SU-DHL-6 (cell line): Measurements from ENCODE around the gene SLC22A15.

ENCODE experiments used
- H2AFZ ChIP-seq: fragments of 200-600 bp; sonication (generic); 2 replicates; pipeline ENCODE4 v1.6.1; 2014; ENCODE audit warnings: low read depth, mild to moderate bottlenecking, moderate library complexity, mixed read lengths, antibody characterized with exemption, low read length; ENCODE audit not compliant: severe bottlenecking
- H3F3A ChIP-seq: fragments of 200-600 bp; shearing (Covaris generic); 2 replicates; pipeline ENCODE4 v1.6.0; 2016; ENCODE audit warnings: antibody characterized with exemption, mild to moderate bottlenecking; ENCODE audit not compliant: insufficient read depth
- H3K27ac ChIP-seq: fragments of 200-600 bp; sonication (generic); 2 replicates; pipeline ENCODE4 v1.5.1; 2016; ENCODE audit warnings: low read depth, mild to moderate bottlenecking, low read length, moderate library complexity, mixed read lengths
- H3K27me3 ChIP-seq: fragments of 200-600 bp; sonication (generic), shearing (Covaris generic); 2 replicates; pipeline ENCODE4 v1.6.0; 2014; ENCODE audit warnings: mild to moderate bottlenecking, low read length
- H3K36me3 ChIP-seq: fragments of 200-600 bp; sonication (generic); 2 replicates; pipeline ENCODE4 v1.6.1; 2014; ENCODE audit warnings: mild to moderate bottlenecking, low read length, mixed read lengths
- H3K4me2 ChIP-seq: fragments of 300-600, 200-600 bp; shearing (Covaris generic), sonication (generic); 2 replicates; pipeline ENCODE4 v1.6.0; 2014; ENCODE audit warnings: low read length, low read depth, mild to moderate bottlenecking; ENCODE audit not compliant: poor library complexity, severe bottlenecking
- H3K4me3 ChIP-seq: fragments of 200-600 bp; sonication (generic); 2 replicates; pipeline ENCODE4 v1.5.1; 2014; ENCODE audit warnings: antibody characterized with exemption, low read length, mild to moderate bottlenecking, mixed read lengths; ENCODE audit not compliant: insufficient read depth, poor library complexity, severe bottlenecking
- H3K79me2 ChIP-seq: fragments of 200-600 bp; sonication (generic); 2 replicates; pipeline ENCODE4 v1.6.1; 2014; ENCODE audit warnings: mild to moderate bottlenecking, low read length, moderate library complexity; ENCODE audit not compliant: insufficient read depth
- H3K9ac ChIP-seq: fragments of 200-600 bp; sonication (generic); 2 replicates; pipeline ENCODE4 v1.7.0; 2014; ENCODE audit warnings: mild to moderate bottlenecking, low read length
- H3K9me2 ChIP-seq: fragments of 200-600 bp; sonication (generic); replicated peaks from 2 replicates; pipeline ENCODE4 v1.6.1; 2014; ENCODE audit warnings: low read length; ENCODE audit not compliant: insufficient read depth
- H3K9me3 ChIP-seq: fragments of 200-600 bp; sonication (generic); 2 replicates; pipeline ENCODE4 v1.6.1; 2014; ENCODE audit warnings: low read length, mixed read lengths; ENCODE audit not compliant: insufficient read depth
- H4K20me1 ChIP-seq: fragments of 200-600 bp; sonication (generic); 2 replicates; pipeline ENCODE4 v1.6.1; 2014; ENCODE audit warnings: low read depth, mild to moderate bottlenecking, antibody characterized with exemption, low read length, moderate library complexity, mixed read lengths
- CTCF ChIP-seq: fragments of 200-600 bp; sonication (generic); IDR thresholded peaks from one replicate; pipeline ENCODE4 v1.5.1; 2017; ENCODE audit warnings: antibody characterized with exemption, mild to moderate bottlenecking, low read length, moderate library complexity; ENCODE audit not compliant: insufficient read depth, poor library complexity, severe bottlenecking
- EZH2phosphoT487 ChIP-seq: fragments of 200-600 bp; sonication (generic), shearing (Covaris generic); conservative IDR thresholded peaks from 2 replicates; pipeline ENCODE4 v1.6.1; 2018; ENCODE audit warnings: mild to moderate bottlenecking, antibody characterized with exemption, low read length, moderate library complexity, mixed read lengths

The SLC22A15 gene

GRCh38 chr1:115933625-115934024, 42.7 kb upstream of the SLC22A15 start:
- Histone ChIP-seq H3K4me2 (no peak overlapping the region), H3F3A (no peaks in the 10 kb centered on the region), H3K79me2 (no peaks in the 10 kb centered on the region), H3K9ac (no peak overlapping the region), H3K27ac (no peak overlapping the region), H3K36me3 (no peaks in the 10 kb centered on the region), H2AFZ (no peak overlapping the region), H3K9me3 (no peaks in the 10 kb centered on the region), H3K27me3 (no peaks in the 10 kb centered on the region), H4K20me1 (no peaks in the 10 kb centered on the region), H3K4me3 (no peak overlapping the region), H3K9me2 (no peaks in the 10 kb centered on the region)
- TF ChIP-seq CTCF, result no peak
- TF ChIP-seq EZH2phosphoT487, result no peak

DNA sequence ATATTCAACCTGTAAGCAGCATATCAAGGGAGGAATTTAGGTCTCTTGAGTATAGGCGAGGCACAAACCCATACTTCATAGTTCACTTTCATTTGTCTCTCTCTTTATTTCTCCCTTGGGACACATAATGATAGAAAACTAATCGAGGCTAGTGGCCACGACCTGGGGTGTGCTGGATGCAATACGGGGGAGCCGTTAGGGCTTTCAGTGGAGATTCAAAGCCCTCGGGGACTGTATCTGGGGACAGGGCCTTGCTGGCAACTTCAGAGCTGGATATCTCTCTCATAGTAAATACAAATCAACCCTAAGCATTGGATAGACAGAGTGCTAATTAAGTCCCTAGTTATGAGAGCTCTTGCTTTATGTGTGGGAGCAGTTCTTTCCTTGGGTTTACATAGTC, 36.9 kb upstream of the SLC22A15 start:
- Histone ChIP-seq H3K36me3 (no peaks in the 10 kb centered on the region), H3K27me3 (no peaks in the 10 kb centered on the region), H3K9me2 (no peaks in the 10 kb centered on the region), H3K4me3 (no peak overlapping the region), H3K79me2 (no peaks in the 10 kb centered on the region), H3K9ac (no peak overlapping the region), H3K27ac (no peak overlapping the region), H3K9me3 (no peaks in the 10 kb centered on the region), H3F3A (no peaks in the 10 kb centered on the region), H2AFZ (no peak overlapping the region), H4K20me1 (no peaks in the 10 kb centered on the region), H3K4me2 (no peak overlapping the region)
- TF ChIP-seq CTCF (no peak), EZH2phosphoT487 (no peak)

- Histone ChIP-seq H3K36me3 (no peaks in the 10 kb centered on the region), H3F3A (no peaks in the 10 kb centered on the region), H3K4me2 (no peak overlapping the region), H3K79me2 (no peaks in the 10 kb centered on the region), H3K9ac (no peak overlapping the region), H3K27me3 (no peaks in the 10 kb centered on the region), H3K9me3 (no peaks in the 10 kb centered on the region), H3K9me2 (no peaks in the 10 kb centered on the region), H2AFZ (no peak overlapping the region), H3K4me3 (no peak overlapping the region), H4K20me1 (no peaks in the 10 kb centered on the region), H3K27ac (no peak overlapping the region)
- TF ChIP-seq EZH2phosphoT487, result no peak
- no peak for TF ChIP-seq CTCF
Measured at GRCh38 chr1:115946116-115946515, 30.2 kb upstream of the SLC22A15 start.
